Neuronal stem cell (in vitro differentiated cells): ENCODE results near the gene H2BK1.

Experiments used
- DNase-seq: peaks from one replicate; pipeline ENCODE4 v3.0.0-alpha.2; 2013; ENCODE audit warnings: low spot score
- H2AFZ ChIP-seq: one replicate; pipeline ENCODE4 v1.6.1; 2013; ENCODE audit warnings: mild to moderate bottlenecking, low read length, inconsistent platforms
- H2AK5ac ChIP-seq: 2 replicates; pipeline ENCODE4 v1.6.1; 2013; ENCODE audit warnings: low read depth, mild to moderate bottlenecking, inconsistent platforms, low read length, moderate library complexity, mixed read lengths
- H2BK120ac ChIP-seq: 2 replicates; pipeline ENCODE4 v1.6.1; 2013; ENCODE audit warnings: low read depth, mild to moderate bottlenecking, inconsistent platforms, low read length, moderate library complexity, mixed read lengths
- H2BK12ac ChIP-seq: one replicate; pipeline ENCODE4 v1.6.1; 2013; ENCODE audit warnings: low read length, inconsistent platforms
- H2BK15ac ChIP-seq: 2 replicates; pipeline ENCODE4 v1.6.1; 2013; ENCODE audit warnings: mild to moderate bottlenecking, low read length, inconsistent platforms, mixed read lengths
- H2BK5ac ChIP-seq: one replicate; pipeline ENCODE4 v1.6.1; 2013; ENCODE audit warnings: inconsistent platforms, mild to moderate bottlenecking, low read length, moderate library complexity
- H3K14ac ChIP-seq: one replicate; pipeline ENCODE4 v1.6.1; 2013; ENCODE audit warnings: low read length, inconsistent platforms
- H3K18ac ChIP-seq: 2 replicates; pipeline ENCODE4 v1.6.1; 2013; ENCODE audit warnings: low read length, inconsistent platforms
- H3K23ac ChIP-seq: 2 replicates; pipeline ENCODE4 v1.6.1; 2013; ENCODE audit warnings: low read depth, mild to moderate bottlenecking, mixed read lengths, low read length, inconsistent platforms; ENCODE audit not compliant: poor library complexity
- H3K27ac ChIP-seq: replicated peaks from 3 replicates; pipeline ENCODE4 v1.5.1; 2013; ENCODE audit warnings: low read length, inconsistent platforms
- H3K27me3 ChIP-seq, 3 experiments: 2 replicates each; pipeline ENCODE4 v1.6.1; 2013; ENCODE audit warnings: low read length in 3 of 3, mild to moderate bottlenecking in 2 of 3, inconsistent platforms in 1 of 3, low read depth in 1 of 3, mixed read lengths in 1 of 3, moderate library complexity in 1 of 3; ENCODE audit not compliant: control insufficient read depth in 3 of 3, insufficient read depth in 3 of 3
- H3K36me3 ChIP-seq, 2 donors: replicated peaks in 1 of 2; 2 replicates each; pipeline ENCODE4 v1.6.1; 2013; ENCODE audit warnings: low read length in 2 of 2; ENCODE audit not compliant: control insufficient read depth in 2 of 2, insufficient read depth in 2 of 2
- H3K4ac ChIP-seq: 2 replicates; pipeline ENCODE4 v1.6.1; 2013; ENCODE audit warnings: inconsistent platforms, mild to moderate bottlenecking, low read length, moderate library complexity
- H3K4me1 ChIP-seq, 2 donors: 1 replicate in 1 of 2; 2 replicates in 1 of 2; pipeline ENCODE4 v1.6.1; 2013; ENCODE audit warnings: low read length in 2 of 2, low read depth in 1 of 2; ENCODE audit not compliant: control insufficient read depth in 2 of 2, insufficient read depth in 1 of 2
- H3K4me2 ChIP-seq: one replicate; pipeline ENCODE4 v1.6.1; 2013; ENCODE audit warnings: mild to moderate bottlenecking, low read length, inconsistent platforms; ENCODE audit not compliant: insufficient read depth, poor library complexity, severe bottlenecking
- H3K4me3 ChIP-seq, 2 donors: 2 replicates each; pipeline ENCODE4 v1.5.1; 2013; ENCODE audit warnings: low read length in 2 of 2, mild to moderate bottlenecking in 2 of 2, inconsistent platforms in 1 of 2, moderate library complexity in 1 of 2
- H3K79me1 ChIP-seq: one replicate; pipeline ENCODE4 v1.6.1; 2013; ENCODE audit warnings: low read depth, mild to moderate bottlenecking, inconsistent platforms, low read length, moderate library complexity
- H3K9ac ChIP-seq: one replicate; pipeline ENCODE4 v1.6.1; 2013; ENCODE audit warnings: mild to moderate bottlenecking, low read depth, low read length, inconsistent platforms; ENCODE audit not compliant: poor library complexity
- H3K9me3 ChIP-seq, 2 donors: replicated peaks in 1 of 2; 2 replicates each; pipeline versions ENCODE3 to v1.6.1; 2013; ENCODE audit warnings: low read length in 2 of 2, mild to moderate bottlenecking in 2 of 2, inconsistent platforms in 1 of 2, low read depth in 1 of 2, mixed read lengths in 1 of 2, moderate library complexity in 1 of 2; ENCODE audit not compliant: control insufficient read depth in 2 of 2, insufficient read depth in 1 of 2
- H4K8ac ChIP-seq: one replicate; pipeline ENCODE4 v1.6.1; 2013; ENCODE audit warnings: low read depth, mild to moderate bottlenecking, inconsistent platforms, low read length, moderate library complexity
- H4K91ac ChIP-seq: one replicate; pipeline ENCODE4 v1.6.1; 2013; ENCODE audit warnings: low read length, low read depth, mild to moderate bottlenecking, inconsistent platforms; ENCODE audit not compliant: poor library complexity
- WGBS, 2 donors: extraction: QIAGEN DNeasy Blood & Tissue Kit; methylation state at CpG; one replicate each; pipeline ENCODE4 v1.1.7; 2013; ENCODE audit warnings: missing lambda C conversion rate in 2 of 2, mixed read lengths in 1 of 2; ENCODE audit not compliant: insufficient read length in 2 of 2, insufficient replicate concordance in 1 of 2; ENCODE audit errors: extremely low coverage in 2 of 2; 5-methylcytosine and 5-hydroxymethylcytosine counted together

Gene H2BK1

GRCh38 chr7:151240942-151241754 is 30.9 kb upstream of the H2BK1 start:
- Histone ChIP-seq H3K79me1 (peaks cover 3% of the 10 kb centered on the region), H4K8ac (no peak overlapping the region), H3K14ac (no peak overlapping the region), H2BK120ac (no peak overlapping the region), H3K27ac (no peak overlapping the region), H3K4me3 (no peak overlapping the region), H2BK15ac (no peak overlapping the region), H3K23ac (no peak overlapping the region), H3K4me1 (peaks cover 22 to 25% of the 10 kb centered on the region in 2 donors), H3K9me3 (no peaks in the 10 kb centered on the region), H2BK5ac (no peak overlapping the region), H2AK5ac (no peak overlapping the region), H3K18ac (no peak overlapping the region), H2BK12ac (no peak overlapping the region), H4K91ac (no peak overlapping the region), H2AFZ (no peak overlapping the region), H3K9ac (no peak overlapping the region), H3K27me3 (peaks cover 0 to 14% (median 0%) of the 10 kb centered on the region in 3 experiments), H3K36me3 (peaks cover 25 to 68% of the 10 kb centered on the region in 2 donors), H3K4me2 (no peak overlapping the region), H3K4ac (no peak overlapping the region)
- no CpG with 5 or more reads among the region's 7 CpGs for WGBS, 2 donors
- no peak for DNase-seq

DNA sequence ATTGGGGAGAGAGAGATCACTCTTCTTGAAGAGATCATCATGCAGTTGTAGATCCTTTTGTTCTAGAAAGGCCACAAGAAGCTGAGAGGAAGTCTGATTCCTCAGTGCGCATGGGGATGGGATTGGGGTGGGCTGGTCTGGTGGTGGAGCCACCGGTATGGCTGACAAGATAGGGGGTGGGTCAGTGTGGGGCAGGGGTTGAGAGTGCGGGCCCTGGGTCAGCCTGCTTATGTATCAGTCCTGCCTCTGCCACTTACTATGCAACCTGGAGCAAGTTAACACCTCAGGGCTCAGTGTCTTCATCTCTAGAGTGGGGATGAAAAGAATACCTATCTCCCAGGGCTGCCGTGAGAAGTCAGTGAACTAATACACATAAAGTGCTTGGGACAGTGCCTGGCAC is 30.2 kb upstream of the H2BK1 start:
- WGBS, 2 donors: no CpG with 5 or more reads among the region's 4 CpGs
- peaks cover 27 to 74% of the 10 kb centered on the region in 2 donors for H3K36me3 ChIP-seq

GRCh38 chr7:151239837-151240459 is 29.7 kb upstream of the H2BK1 start:
- H2BK15ac ChIP-seq: no peak overlapping the region
- no peak overlapping the region for H2AFZ ChIP-seq
- H3K27me3 ChIP-seq: peaks cover 0 to 4% (median 0%) of the 10 kb centered on the region in 3 experiments
- no peak overlapping the region for H3K4me2 ChIP-seq
- no peak overlapping the region for H4K8ac ChIP-seq
- H3K4ac ChIP-seq: no peak overlapping the region
- no peak overlapping the region for H2BK5ac ChIP-seq
- peaks cover 18% of the 10 kb centered on the region in 2 donors for H3K4me1 ChIP-seq
- H3K27ac ChIP-seq: no peak overlapping the region
- H2BK120ac ChIP-seq: no peak overlapping the region
- H3K9me3 ChIP-seq: no peaks in the 10 kb centered on the region
- H3K36me3 ChIP-seq: peaks cover 33 to 80% of the 10 kb centered on the region in 2 donors
- no CpG with 5 or more reads among the region's 11 CpGs for WGBS, 2 donors
- H3K23ac ChIP-seq: no peak overlapping the region
- peaks cover 8% of the 10 kb centered on the region for H3K79me1 ChIP-seq
- no peak overlapping the region for H3K14ac ChIP-seq
- H2BK12ac ChIP-seq: no peak overlapping the region
- no peak overlapping the region for H2AK5ac ChIP-seq
- H3K9ac ChIP-seq: no peak overlapping the region
- H3K18ac ChIP-seq: no peak overlapping the region
- no peak overlapping the region for H4K91ac ChIP-seq
- no peak for DNase-seq
- H3K4me3 ChIP-seq: no peak overlapping the region

More for the DNA sequence above, 30.2 kb upstream of the H2BK1 start:
- Histone ChIP-seq H3K4me3 (no peak overlapping the region), H3K9me3 (no peaks in the 10 kb centered on the region), H4K91ac (no peak overlapping the region), H2AFZ (no peak overlapping the region), H2BK5ac (no peak overlapping the region), H2AK5ac (no peak overlapping the region), H3K18ac (no peak overlapping the region), H3K79me1 (peaks cover 3% of the 10 kb centered on the region), H2BK15ac (no peak overlapping the region), H4K8ac (no peak overlapping the region), H2BK120ac (no peak overlapping the region), H3K9ac (no peak overlapping the region), H2BK12ac (no peak overlapping the region), H3K27ac (no peak overlapping the region), H3K4me2 (no peak overlapping the region), H3K4me1 (peaks cover 18 to 20% of the 10 kb centered on the region in 2 donors), H3K23ac (no peak overlapping the region), H3K27me3 (peaks cover 0 to 8% (median 0%) of the 10 kb centered on the region in 3 experiments), H3K4ac (no peak overlapping the region), H3K14ac (no peak overlapping the region)
- DNase-seq: no peak
